Measurements from ENCODE around the gene HBG1.

DNA sequence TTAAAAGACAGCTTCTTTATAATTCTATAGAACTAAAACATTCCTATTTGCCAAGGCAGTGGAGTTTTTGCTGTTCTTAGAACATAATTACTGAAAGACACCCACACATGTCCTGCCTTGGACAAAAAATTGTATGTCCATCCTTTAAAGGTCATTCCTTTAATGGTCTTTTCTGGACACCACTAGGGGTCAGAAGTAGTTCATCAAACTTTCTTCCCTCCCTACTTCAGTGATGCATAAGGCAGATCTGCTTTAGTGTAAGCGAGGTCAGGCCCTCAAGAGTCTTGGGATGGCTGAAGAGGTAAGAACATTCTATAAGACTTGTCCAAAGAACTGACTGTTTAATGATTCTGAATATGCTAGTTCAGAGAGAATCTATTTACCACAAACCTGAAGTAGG lies 44.9 kb downstream of the HBG1 start:
- TF ChIP-seq CTCF (IDR thresholded peaks at IDR 0.05): peak in 3 of 6 experiments; percentile 7 to 28 (median 13)
- no peak for TF ChIP-seq POLR2A (IDR thresholded peaks at IDR 0.05)

Measured in esophagus squamous epithelium (tissue), 4 donors.